Bronchial epithelial cell (primary cell): ENCODE measurements around the gene SERPING1. TPM values are rescaled to one million over a fixed set of nuclear protein-coding genes. Genes with fewer than 3 reads are reported as not detected.

ENCODE experiments used
- DNase-seq: peaks from one replicate; pipeline ENCODE4 v3.0.0-alpha.2; 2010; ENCODE audit warnings: low read depth
- FAIRE-seq: peaks from 2 replicates; lab custom pipeline; 2011; peaks lifted over from hg19 to GRCh38; lab: Jason Lieb, UNC
- H3K27me3 ChIP-seq: 2 replicates; pipeline ENCODE4 v1.5.1; 2011; ENCODE audit warnings: low read length; ENCODE audit not compliant: control insufficient read depth, insufficient read depth
- H3K36me3 ChIP-seq: 2 replicates; pipeline ENCODE4 v1.5.1; 2011; ENCODE audit warnings: low read length; ENCODE audit not compliant: control insufficient read depth, insufficient read depth
- H3K4me3 ChIP-seq: 2 replicates; pipeline ENCODE4 v1.5.1; 2011; ENCODE audit warnings: mild to moderate bottlenecking, low read depth, low read length, control low read depth
- CTCF ChIP-seq: IDR thresholded peaks from 2 replicates; pipeline ENCODE4 v1.5.1; 2011; ENCODE audit warnings: mild to moderate bottlenecking, moderate library complexity, low read length, control low read depth, inconsistent platforms; ENCODE audit not compliant: insufficient read depth, severe bottlenecking
- total RNA-seq: library from RNA; depleted of rRNA; stranded (reverse); fragments of >200 nt; gene quantifications from 2 replicates; pipeline ENCODE4 v1.2.1, GENCODE V29; 2014

The SERPING1 gene
- total RNA-seq, 1 donor from 2014 or later = 1.3 TPM

- no peak for TF ChIP-seq CTCF
- Histone ChIP-seq H3K36me3 (no peaks in the 10 kb centered on the region), H3K4me3 (no peak overlapping the region), H3K27me3 (peaks cover 10% of the 10 kb centered on the region)
- FAIRE-seq (no peak), DNase-seq (no peak)
Observed at GRCh38 chr11:57653163-57653562, 55.7 kb downstream of the SERPING1 start.

DNA sequence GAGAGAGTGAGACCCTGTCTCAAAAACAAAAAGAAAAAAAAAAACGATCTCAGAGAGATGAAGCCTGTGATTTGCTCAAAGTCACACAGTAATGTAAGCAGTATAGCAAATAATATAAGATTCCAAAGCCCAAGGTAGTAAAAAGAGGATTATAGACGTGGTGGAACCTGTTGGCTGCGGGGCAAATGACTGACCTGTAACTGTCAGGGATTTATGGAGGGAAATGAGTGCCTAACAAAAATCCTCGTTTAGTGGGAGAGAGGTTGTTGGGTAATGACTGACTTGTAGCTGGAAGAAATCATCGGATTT, 59.4 kb downstream of the SERPING1 start:
- no peaks in the 10 kb centered on the region for H3K27me3 ChIP-seq
- no peak for DNase-seq
- peak overlapping the region; percentile 47 for H3K4me3 ChIP-seq
- H3K36me3 ChIP-seq = peaks cover 14% of the 10 kb centered on the region
- TF ChIP-seq CTCF = no peak
- no peak for FAIRE-seq

DNA sequence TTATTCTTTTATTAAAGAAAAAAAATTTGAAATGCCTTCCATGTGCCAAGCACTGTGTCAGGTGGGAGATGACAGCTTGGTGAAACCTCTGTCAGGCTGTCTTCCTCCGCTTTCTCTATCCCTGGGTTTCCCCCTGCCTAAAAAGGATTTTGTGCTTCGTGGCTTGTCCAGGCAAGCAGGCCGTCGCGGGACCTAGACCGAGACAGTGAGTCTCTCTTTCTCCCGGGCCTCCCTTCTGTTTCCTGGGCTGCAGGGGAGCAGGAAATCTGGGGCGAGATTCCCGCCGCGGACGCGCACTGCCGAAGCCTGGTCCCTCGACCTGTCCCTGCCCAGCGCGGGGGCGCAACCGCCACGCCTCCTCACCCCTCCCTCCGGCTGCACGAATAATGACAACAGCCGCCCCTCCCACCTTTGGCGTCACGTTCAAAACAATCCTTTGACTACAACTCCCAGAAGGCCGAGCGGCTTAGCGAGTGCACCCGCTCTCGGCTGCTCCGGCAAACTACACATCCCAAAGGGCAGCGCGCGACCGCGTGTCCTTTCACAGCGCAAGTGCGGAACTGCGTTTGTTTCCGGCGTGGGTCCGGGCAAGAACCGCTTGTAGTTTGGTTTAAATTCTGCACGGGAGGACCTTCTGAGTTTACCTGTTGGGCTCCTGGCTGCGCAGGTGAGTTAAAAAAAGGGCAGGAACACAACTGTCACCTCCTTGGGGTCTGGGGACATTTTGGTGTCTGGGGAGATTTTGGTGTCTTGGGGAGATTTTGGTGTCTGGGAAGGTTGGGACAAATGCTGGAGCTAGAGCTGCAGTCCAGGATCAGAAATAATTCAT, 59.9 kb downstream of the SERPING1 start, which contains the start of gene CLP1:
TSS of gene CLP1 (plus strand) at position 569 of the 829 bp plus-strand sequence. CDS start 1,715 bp downstream, outside the sequence.
- no peak for FAIRE-seq
- DNase-seq = peak; percentile 98
- no peak for TF ChIP-seq CTCF
- peak within 1 kb of the TSS; percentile 47 for H3K4me3 ChIP-seq
- H3K27me3 ChIP-seq = no peaks in the 10 kb centered on the region
- peaks cover 14% of the 10 kb centered on the region for H3K36me3 ChIP-seq

GRCh38 chr11:57658023-57658361, 60.5 kb downstream of the SERPING1 start:
- no peak for FAIRE-seq
- TF ChIP-seq CTCF = no peak
- H3K27me3 ChIP-seq = no peaks in the 10 kb centered on the region
- peaks cover 14% of the 10 kb centered on the region for H3K36me3 ChIP-seq
- H3K4me3 ChIP-seq = peak overlapping the region; percentile 47
- DNase-seq = no peak

- no peak for DNase-seq
- Histone ChIP-seq H3K4me3 (no peak overlapping the region), H3K27me3 (no peaks in the 10 kb centered on the region), H3K36me3 (peaks cover 14% of the 10 kb centered on the region)
- FAIRE-seq = no peak
- no peak for TF ChIP-seq CTCF
Observed at GRCh38 chr11:57659669-57660068, 62.2 kb downstream of the SERPING1 start.
